MCF 10A (cell line): ENCODE measurements around the gene HEATR1. TPM values are rescaled to one million over a fixed set of nuclear protein-coding genes. Genes with fewer than 3 reads are reported as not detected.

Experiments
- BruUV-seq: library from RNA; stranded (reverse); fragments of 400-500 nt; replicated peaks from 2 replicates; lab custom pipeline; 2021; lab: Mats Ljungman, UMichigan
- CTCF ChIA-PET: fragments of 300-600 bp; sonication (Branson Sonifier 250); formaldehyde crosslinking; extraction: SDS; loops from one replicate; lab custom pipeline; 2021; ENCODE audit warnings: antibody characterized with exemption, inconsistent platforms; lab: Yijun Ruan, JAX
- POLR2A ChIA-PET: fragments of 300-600, 350-650 bp; sonication (Branson Sonifier 250); formaldehyde crosslinking; extraction: SDS; loops from one replicate; lab custom pipeline; 2020; ENCODE audit warnings: antibody characterized with exemption, inconsistent platforms; lab: Yijun Ruan, JAX
- DNase-seq: peaks from one replicate; pipeline ENCODE4 v3.0.0-alpha.2; 2018; ENCODE audit not compliant: unreplicated experiment
- H3K27ac Mint-ChIP-seq: one replicate; pipeline ENCODE4 v1.8.0; 2022; ENCODE audit warnings: mild to moderate bottlenecking, low read depth, mixed read lengths; ENCODE audit not compliant: unreplicated experiment
- H3K27me3 Mint-ChIP-seq: one replicate; pipeline ENCODE4 v1.8.0; 2022; ENCODE audit warnings: mixed read lengths; ENCODE audit not compliant: insufficient read depth, unreplicated experiment
- H3K36me3 Mint-ChIP-seq: one replicate; pipeline ENCODE4 v1.8.0; 2022; ENCODE audit warnings: mild to moderate bottlenecking, moderate library complexity, mixed read lengths; ENCODE audit not compliant: insufficient read depth, unreplicated experiment
- H3K4me1 Mint-ChIP-seq: one replicate; pipeline ENCODE4 v1.8.0; 2022; ENCODE audit warnings: mixed read lengths; ENCODE audit not compliant: insufficient read depth, unreplicated experiment
- H3K4me3 Mint-ChIP-seq: one replicate; pipeline ENCODE4 v1.8.0; 2022; ENCODE audit warnings: mild to moderate bottlenecking, moderate library complexity, mixed read lengths; ENCODE audit not compliant: unreplicated experiment
- H3K9me3 Mint-ChIP-seq: one replicate; pipeline ENCODE4 v1.8.0; 2022; ENCODE audit warnings: mixed read lengths; ENCODE audit not compliant: unreplicated experiment
- CTCF ChIP-seq: fragments of 200-600 bp; IDR thresholded peaks from one replicate; pipeline ENCODE4 v1.8.0; 2022; ENCODE audit warnings: antibody characterized with exemption, mild to moderate bottlenecking; ENCODE audit not compliant: unreplicated experiment
- intact Hi-C: fragments of 100-400 bp; cut with micrococcal nuclease; formaldehyde crosslinking; loops from 2 replicates; pipeline ENCODE4 v1.14.1; 2022
- total RNA-seq: library from RNA; stranded (reverse); gene quantifications from 2 replicates; pipeline ENCODE4 v1.2.3, GENCODE V29; 2022

Gene HEATR1
- total RNA-seq, 1 experiment from 2014 or later, result 128 TPM

GRCh38 chr1:236522937-236523703 is 81.2 kb downstream of the HEATR1 start:
- BruUV-seq, result TSS peak; percentile 54
- H3K27me3 Mint-ChIP-seq, result no peaks in the 10 kb centered on the region
- DNase-seq, result peak; percentile 56
- CTCF ChIA-PET, result interaction anchor here (1.0 to 3.4 kb wide), 3 partner anchors 10 to 551 kb away, joined by 3 to 16 read pairs (median 4); no protein-coding TSS in a partner anchor
- peaks cover 9% of the 10 kb centered on the region for H3K4me1 Mint-ChIP-seq
- intact Hi-C loops, result no loop called here
- peak overlapping the region; percentile 98 for H3K4me3 Mint-ChIP-seq
- peaks cover 29% of the 10 kb centered on the region for H3K36me3 Mint-ChIP-seq
- H3K27ac Mint-ChIP-seq, result peak overlapping the region; percentile 97
- TF ChIP-seq CTCF, result no peak
- H3K9me3 Mint-ChIP-seq, result no peaks in the 10 kb centered on the region
- POLR2A ChIA-PET, result interaction anchor here (0.7 to 5.1 kb wide), 10 partner anchors 8 to 380 kb away, joined by 3 to 99 read pairs (median 4); partner anchors contain the start of genes ERO1B, GPR137B and MTR

GRCh38 chr1:236520445-236521005 is 83.8 kb downstream of the HEATR1 start:
- intact Hi-C loops, result no loop called here
- no peak overlapping the region for H3K27ac Mint-ChIP-seq
- peaks cover 6% of the 10 kb centered on the region for H3K36me3 Mint-ChIP-seq
- DNase-seq, result no peak
- H3K9me3 Mint-ChIP-seq, result no peaks in the 10 kb centered on the region
- no TSS peak for BruUV-seq
- no peak for TF ChIP-seq CTCF
- peaks cover 25% of the 10 kb centered on the region for H3K4me1 Mint-ChIP-seq
- POLR2A ChIA-PET, result no interaction called here
- CTCF ChIA-PET, result interaction anchor here (0.6 to 3.4 kb wide), 4 partner anchors 202 to 415 kb away, joined by 3 to 16 read pairs (median 4); no protein-coding TSS in a partner anchor
- H3K27me3 Mint-ChIP-seq, result no peaks in the 10 kb centered on the region
- no peak overlapping the region for H3K4me3 Mint-ChIP-seq

- no peaks in the 10 kb centered on the region for H3K9me3 Mint-ChIP-seq
- intact Hi-C loops, result no loop called here
- no peak overlapping the region for H3K4me3 Mint-ChIP-seq
- POLR2A ChIA-PET, result interaction anchor here (0.6 to 3.6 kb wide), 5 partner anchors 9 to 647 kb away, joined by 3 to 18 read pairs (median 3); no protein-coding TSS in a partner anchor
- H3K27ac Mint-ChIP-seq, result no peak overlapping the region
- TF ChIP-seq CTCF, result no peak
- H3K36me3 Mint-ChIP-seq, result no peaks in the 10 kb centered on the region
- CTCF ChIA-PET, result interaction anchor here (0.6 kb wide), 1 partner anchor 244 kb away, joined by 4 read pairs; no protein-coding TSS in a partner anchor
- BruUV-seq, result no TSS peak
- peaks cover 25% of the 10 kb centered on the region for H3K4me1 Mint-ChIP-seq
- peak; percentile 25 for DNase-seq
- H3K27me3 Mint-ChIP-seq, result no peaks in the 10 kb centered on the region
These were observed 86.0 kb downstream of the HEATR1 start for GRCh38 chr1:236518322-236518721.
